WTC11 (cell line): ENCODE measurements around the gene MLEC. TPM values are rescaled to one million over a fixed set of nuclear protein-coding genes. Genes with fewer than 3 reads are reported as not detected.

ENCODE experiments used
- ATAC-seq: fragments of 200-7000 bp; cut with Tn5 transposase; 2 replicates; pipeline ENCODE4 v1.10.0; 2021; ENCODE audit warnings: mild to moderate bottlenecking, moderate library complexity
- CTCF ChIA-PET: fragments of 300-600 bp; sonication (Branson Sonifier 250); formaldehyde crosslinking; loops from one replicate; lab custom pipeline; 2021; ENCODE audit warnings: antibody characterized with exemption; lab: Charles Lee
- POLR2A ChIA-PET: fragments of 350-600 bp; sonication (Branson Sonifier 250); formaldehyde crosslinking; loops from one replicate; lab custom pipeline; 2021; ENCODE audit warnings: antibody characterized with exemption; lab: Charles Lee
- DNase-seq: peaks from one replicate; pipeline ENCODE4 v3.0.0; 2021; ENCODE audit warnings: low spot score
- H3K27ac Mint-ChIP-seq: 2 replicates; pipeline ENCODE4 v1.8.0; 2021; ENCODE audit warnings: mixed read lengths
- H3K27me3 Mint-ChIP-seq: 2 replicates; pipeline ENCODE4 v1.8.0; 2021; ENCODE audit warnings: low read depth, mild to moderate bottlenecking, moderate library complexity, mixed read lengths
- H3K36me3 Mint-ChIP-seq: 2 replicates; pipeline ENCODE4 v1.8.0; 2021; ENCODE audit warnings: mixed read lengths
- H3K4me1 Mint-ChIP-seq: 2 replicates; pipeline ENCODE4 v1.8.0; 2022; ENCODE audit warnings: mixed read lengths
- H3K4me3 Mint-ChIP-seq: 2 replicates; pipeline ENCODE4 v1.8.0; 2021; ENCODE audit warnings: mild to moderate bottlenecking, moderate library complexity, mixed read lengths
- H3K9me3 Mint-ChIP-seq: 2 replicates; pipeline ENCODE4 v1.8.0; 2021; ENCODE audit warnings: mixed read lengths
- AFF4 ChIP-seq: sonication (generic); formaldehyde crosslinking; IDR thresholded peaks from 2 replicates; pipeline ENCODE4 v1.8.1; 2023; ENCODE audit warnings: mild to moderate bottlenecking, missing genetic modification reagents, borderline replicate concordance
- AR ChIP-seq: fragments of 250-450 bp; sonication (Bioruptor Pico); IDR thresholded peaks from 2 replicates; pipeline ENCODE4 v1.9.0; 2021; ENCODE audit warnings: mild to moderate bottlenecking
- ATF1 ChIP-seq: sonication (generic); formaldehyde crosslinking; IDR thresholded peaks from 2 replicates; pipeline ENCODE4 v1.8.1; 2023; ENCODE audit warnings: mild to moderate bottlenecking, moderate library complexity, missing genetic modification reagents
- CBFB ChIP-seq: sonication (generic); formaldehyde crosslinking; IDR thresholded peaks from 2 replicates; pipeline ENCODE4 v1.8.1; 2022; ENCODE audit warnings: mild to moderate bottlenecking, low read depth, missing genetic modification reagents
- CDX4 ChIP-seq: fragments of 250-450 bp; sonication (Bioruptor Pico); IDR thresholded peaks from 2 replicates; pipeline ENCODE4 v1.9.0; 2021; ENCODE audit warnings: moderate library complexity, mild to moderate bottlenecking, inconsistent platforms, borderline replicate concordance
- ERG ChIP-seq: fragments of 250-450 bp; sonication (Bioruptor Pico); IDR thresholded peaks from 2 replicates; pipeline ENCODE4 v1.8.0; 2021; ENCODE audit warnings: mild to moderate bottlenecking
- FOXP4 ChIP-seq: sonication (generic); formaldehyde crosslinking; IDR thresholded peaks from 2 replicates; pipeline ENCODE4 v1.8.0; 2022; ENCODE audit warnings: mild to moderate bottlenecking, missing genetic modification reagents
- IRF1 ChIP-seq: sonication (generic); formaldehyde crosslinking; IDR thresholded peaks from 2 replicates; pipeline ENCODE4 v1.8.0; 2023; ENCODE audit warnings: missing genetic modification reagents
- JUN ChIP-seq: sonication (generic); formaldehyde crosslinking; IDR thresholded peaks from 2 replicates; pipeline ENCODE4 v1.8.0; 2023; ENCODE audit warnings: mild to moderate bottlenecking, missing genetic modification reagents
- KAT7 ChIP-seq: sonication (generic); formaldehyde crosslinking; IDR thresholded peaks from 2 replicates; pipeline ENCODE4 v1.8.1; 2023; ENCODE audit warnings: missing genetic modification reagents, mild to moderate bottlenecking, borderline replicate concordance
- MYBL2 ChIP-seq: sonication (generic); formaldehyde crosslinking; IDR thresholded peaks from 2 replicates; pipeline ENCODE4 v1.8.1; 2023; ENCODE audit warnings: mild to moderate bottlenecking, moderate library complexity, missing genetic modification reagents
- NFATC4 ChIP-seq: fragments of 250-450 bp; sonication (Bioruptor Pico); IDR thresholded peaks from 2 replicates; pipeline ENCODE4 v1.9.0; 2021; ENCODE audit warnings: mild to moderate bottlenecking
- TEAD1 ChIP-seq: sonication (generic); formaldehyde crosslinking; IDR thresholded peaks from 2 replicates; pipeline ENCODE4 v1.8.0; 2022; ENCODE audit warnings: mild to moderate bottlenecking, missing genetic modification reagents
- ZBTB21 ChIP-seq: sonication (generic); formaldehyde crosslinking; IDR thresholded peaks from 2 replicates; pipeline ENCODE4 v1.8.1; 2023; ENCODE audit warnings: mild to moderate bottlenecking, missing genetic modification reagents, borderline replicate concordance
- ZBTB43 ChIP-seq: sonication (generic); formaldehyde crosslinking; IDR thresholded peaks from 2 replicates; pipeline ENCODE4 v1.8.1; 2023; ENCODE audit warnings: mild to moderate bottlenecking, missing genetic modification reagents
- ZNF671 ChIP-seq: fragments of 250-450 bp; sonication (Bioruptor Pico); IDR thresholded peaks from 2 replicates; pipeline ENCODE4 v1.8.0; 2021; ENCODE audit warnings: mild to moderate bottlenecking
- total RNA-seq: library from RNA; stranded (reverse); gene quantifications from 3 replicates; pipeline ENCODE4 v1.2.3, GENCODE V29; 2021

Gene MLEC
- total RNA-seq, 1 experiment from 2014 or later, result 278 TPM

GRCh38 chr12:120698665-120699064, 11.7 kb downstream of the MLEC start:
- Mint-ChIP-seq H3K9me3 (no peaks in the 10 kb centered on the region), H3K36me3 (peaks cover 76% of the 10 kb centered on the region), H3K4me1 (peaks cover 14% of the 10 kb centered on the region), H3K27me3 (no peaks in the 10 kb centered on the region), H3K4me3 (no peak overlapping the region), H3K27ac (0 out of 2 replicates have a peak overlapping the region, but pooled peaks have one; percentile 57)
- ChIA-PET CTCF (interaction anchor here (1.2 to 1.8 kb wide), 2 partner anchors 12 to 50 kb away, joined by 3 to 9 read pairs; partner anchors contain the start of gene MLEC), POLR2A (interaction anchor here (0.6 kb wide), 1 partner anchor 8 kb away, joined by 4 read pairs; no protein-coding TSS in a partner anchor)
- TF ChIP-seq CBFB (CRISPR knock-in tag) (no peak), TEAD1 (no peak), JUN (CRISPR knock-in tag) (no peak), FOXP4 (CRISPR knock-in tag) (no peak), AR (CRISPR knock-in tag) (no peak), KAT7 (no peak), ZNF671 (CRISPR knock-in tag) (no peak), NFATC4 (CRISPR knock-in tag) (no peak), AFF4 (CRISPR knock-in tag) (no peak), ERG (CRISPR knock-in tag) (no peak), ATF1 (CRISPR knock-in tag) (no peak), ZBTB21 (no peak)
- ATAC-seq, result no peak
- no peak for DNase-seq

- TF ChIP-seq MYBL2 (CRISPR knock-in tag) (no peak), IRF1 (no peak), ZBTB43 (CRISPR knock-in tag) (no peak), CDX4 (CRISPR knock-in tag) (no peak)
- Mint-ChIP-seq H3K9me3 (no peaks in the 10 kb centered on the region), H3K27ac (peak overlapping the region; percentile 57; the same call in 1 of the 2 replicates), H3K36me3 (peaks cover 69% of the 10 kb centered on the region), H3K27me3 (no peaks in the 10 kb centered on the region), H3K4me3 (no peak overlapping the region), H3K4me1 (peaks cover 5% of the 10 kb centered on the region)
- ChIA-PET CTCF (interaction anchor here (1.1 to 1.2 kb wide), 2 partner anchors 13 to 50 kb away, joined by 3 read pairs; partner anchors contain the start of gene MLEC), POLR2A (no interaction called here)
- ATAC-seq (no peak), DNase-seq (no peak)
These were observed 12.6 kb downstream of the MLEC start for GRCh38 chr12:120699553-120699952.
